SK-N-SH (cell line): Measurements from ENCODE around the gene MAPK11. TPM values are rescaled to one million over a fixed set of nuclear protein-coding genes. Genes with fewer than 3 reads are reported as not detected.

Experiments
- CTCF ChIA-PET: fragments of 300-600, 350-600 bp; formaldehyde crosslinking; extraction: SDS; loops from one replicate; lab custom pipeline; 2021; lab: Yijun Ruan, JAX
- POLR2A ChIA-PET: fragments of 350-600 bp; sonication (Branson Sonifier 250); formaldehyde crosslinking; extraction: SDS; loops from one replicate; lab custom pipeline; 2020; ENCODE audit warnings: antibody characterized with exemption, inconsistent platforms; lab: Yijun Ruan, JAX
- DNase-seq: peaks from one replicate; pipeline ENCODE4 v3.0.0; 2012
- H2AFZ ChIP-seq: fragments of 200-600 bp; sonication (generic); 2 replicates; pipeline ENCODE4 v1.8.1; 2016; ENCODE audit warnings: antibody characterized with exemption, mild to moderate bottlenecking, low read depth
- H3F3A ChIP-seq: fragments of 200-600 bp; sonication (generic); replicated peaks from 2 replicates; pipeline ENCODE3; 2016; ENCODE audit warnings: antibody characterized with exemption, mild to moderate bottlenecking; ENCODE audit not compliant: insufficient read depth
- H3K27ac ChIP-seq, 2 experiments: fragments of 200-500 bp in 1 of 2; fragments of 200-600 bp in 1 of 2; sonication (Bioruptor generic) in 1 of 2; sonication (generic), shearing (Covaris generic) in 1 of 2; 2 replicates each; pipeline versions ENCODE4 v1.5.1 to v1.6.1; 2014 to 2016; ENCODE audit warnings: low read depth in 2 of 2, inconsistent platforms in 1 of 2, low read length in 1 of 2, mild to moderate bottlenecking in 1 of 2, mixed read lengths in 1 of 2
- H3K27me3 ChIP-seq: fragments of 200-600 bp; sonication (generic), shearing (Covaris generic); 2 replicates; pipeline ENCODE4 v1.6.1; 2016; ENCODE audit warnings: mixed run types; ENCODE audit not compliant: insufficient read depth
- H3K36me3 ChIP-seq, 2 experiments: fragments of 200-500 bp in 1 of 2; fragments of 200-600 bp in 1 of 2; sonication (Bioruptor generic) in 1 of 2; sonication (generic) in 1 of 2; replicated peaks in 1 of 2; 2 replicates each; pipeline versions ENCODE3 to v1.5.1; 2014 to 2016; ENCODE audit warnings: low read length in 1 of 2, mild to moderate bottlenecking in 1 of 2; ENCODE audit not compliant: insufficient read depth in 2 of 2, control insufficient read depth in 1 of 2
- H3K4me1 ChIP-seq, 2 experiments: fragments of 200-500 bp in 1 of 2; fragments of 200-600 bp in 1 of 2; sonication (Bioruptor generic) in 1 of 2; sonication (generic), shearing (Covaris generic) in 1 of 2; 2 replicates each; pipeline versions ENCODE4 v1.5.1 to v1.6.1; 2014 to 2016; ENCODE audit warnings: low read depth in 1 of 2, low read length in 1 of 2, mixed run types in 1 of 2; ENCODE audit not compliant: insufficient read depth in 2 of 2, control insufficient read depth in 1 of 2
- H3K4me2 ChIP-seq: fragments of 200-600 bp; sonication (generic), shearing (Covaris generic); 2 replicates; pipeline ENCODE4 v1.6.1; 2017; ENCODE audit warnings: mixed run types
- H3K4me3 ChIP-seq, 2 experiments: fragments of 200-500 bp in 1 of 2; fragments of 200-600 bp in 1 of 2; sonication (Bioruptor generic) in 1 of 2; sonication (generic), shearing (Covaris generic) in 1 of 2; 2 replicates each; pipeline versions ENCODE4 v1.5.1 to v1.8.1; 2014 to 2016; ENCODE audit warnings: low read depth in 2 of 2, inconsistent platforms in 1 of 2, low read length in 1 of 2, mild to moderate bottlenecking in 1 of 2, mixed read lengths in 1 of 2, moderate library complexity in 1 of 2
- H3K79me2 ChIP-seq: fragments of 200-600 bp; sonication (generic); 2 replicates; pipeline ENCODE4 v1.8.1; 2017; ENCODE audit warnings: mild to moderate bottlenecking; ENCODE audit not compliant: insufficient read depth
- H3K9ac ChIP-seq: fragments of 200-600 bp; sonication (generic); 2 replicates; pipeline ENCODE4 v1.6.1; 2017; ENCODE audit warnings: mixed run types
- H3K9me2 ChIP-seq: fragments of 200-600 bp; sonication (generic); 2 replicates; pipeline ENCODE4 v1.6.1; 2017; ENCODE audit warnings: mixed run types
- H3K9me3 ChIP-seq: fragments of 200-600 bp; sonication (generic); 2 replicates; pipeline ENCODE4 v1.6.1; 2017; ENCODE audit warnings: mixed run types, mild to moderate bottlenecking, moderate library complexity
- H4K20me1 ChIP-seq: fragments of 200-600 bp; sonication (generic); 2 replicates; pipeline ENCODE4 v1.6.1; 2017; ENCODE audit warnings: mild to moderate bottlenecking, mixed run types; ENCODE audit not compliant: insufficient read depth
- CHD2 ChIP-seq: fragments of 150-350 bp; IDR thresholded peaks from 2 replicates; pipeline ENCODE4 v1.6.1; 2018; ENCODE audit warnings: low read length; ENCODE audit not compliant: partially characterized antibody
- ELF1 ChIP-seq: IDR thresholded peaks from 2 replicates; pipeline ENCODE4 v1.4.0; 2012
- FOXM1 ChIP-seq: IDR thresholded peaks from 2 replicates; pipeline ENCODE4 v1.4.0; 2012; ENCODE audit warnings: low read depth, mild to moderate bottlenecking
- GABPA ChIP-seq: IDR thresholded peaks from 2 replicates; pipeline ENCODE4 v1.4.0; 2012; ENCODE audit warnings: low read depth, mild to moderate bottlenecking
- NFIC ChIP-seq: IDR thresholded peaks from 2 replicates; pipeline ENCODE4 v1.4.0; 2012; ENCODE audit warnings: borderline replicate concordance
- RAD21 ChIP-seq: IDR thresholded peaks from 2 replicates; pipeline ENCODE4 v1.6.1; 2012; ENCODE audit warnings: mild to moderate bottlenecking, low read length
- RXRA ChIP-seq: IDR thresholded peaks from 2 replicates; pipeline ENCODE4 v1.4.0; 2012; ENCODE audit warnings: low read depth, mild to moderate bottlenecking, borderline replicate concordance
- SIN3A ChIP-seq: IDR thresholded peaks from 2 replicates; pipeline ENCODE4 v1.6.1; 2012; ENCODE audit warnings: low read depth, mild to moderate bottlenecking, low read length, moderate library complexity, borderline replicate concordance
- TCF12 ChIP-seq: IDR thresholded peaks from 2 replicates; pipeline ENCODE4 v1.4.0; 2012
- TEAD4 ChIP-seq: IDR thresholded peaks from 2 replicates; pipeline ENCODE4 v1.4.0; 2012; ENCODE audit warnings: mild to moderate bottlenecking, borderline replicate concordance; ENCODE audit not compliant: insufficient read depth
- WGBS: methylation state at CpG from one replicate; pipeline ENCODE4 v1.1.6; 2017; ENCODE audit warnings: low lambda C conversion rate; 5-methylcytosine and 5-hydroxymethylcytosine counted together
- polyA plus RNA-seq, 3 experiments: library from polyadenylated mRNA; depleted of rRNA; stranded (reverse); fragments of >200 nt; gene quantifications; 2 replicates each; pipeline ENCODE4 v1.2.3, GENCODE V29; 2012
- TF ChIP-seq, protein P1 (sequence below): fragments of 200-600 bp; sonication (generic); IDR thresholded peaks from 2 replicates; pipeline ENCODE4 v1.6.1; 2017; ENCODE audit warnings: antibody characterized with exemption, mild to moderate bottlenecking, moderate library complexity
- TF ChIP-seq, protein P2 (sequence below): IDR thresholded peaks from 2 replicates; pipeline ENCODE4 v1.6.1; 2012; ENCODE audit warnings: mild to moderate bottlenecking, low read depth, low read length, moderate library complexity
- TF ChIP-seq, protein P3 (sequence below): IDR thresholded peaks from 2 replicates; pipeline ENCODE4; 2012
- TF ChIP-seq, protein P4 (sequence below): fragments of 150-350 bp; IDR thresholded peaks from 2 replicates; pipeline ENCODE4 v1.6.1; 2017; ENCODE audit warnings: antibody characterized with exemption, low read length, low read depth, borderline replicate concordance
- TF ChIP-seq, protein P5 (sequence below): IDR thresholded peaks from 2 replicates; pipeline ENCODE4 v1.4.0; 2012; ENCODE audit warnings: low read depth, borderline replicate concordance

The MAPK11 gene
- polyA plus RNA-seq, 1 of the 3 experiments (the other 2 are of a cell fraction): 36.0 TPM

DNA sequence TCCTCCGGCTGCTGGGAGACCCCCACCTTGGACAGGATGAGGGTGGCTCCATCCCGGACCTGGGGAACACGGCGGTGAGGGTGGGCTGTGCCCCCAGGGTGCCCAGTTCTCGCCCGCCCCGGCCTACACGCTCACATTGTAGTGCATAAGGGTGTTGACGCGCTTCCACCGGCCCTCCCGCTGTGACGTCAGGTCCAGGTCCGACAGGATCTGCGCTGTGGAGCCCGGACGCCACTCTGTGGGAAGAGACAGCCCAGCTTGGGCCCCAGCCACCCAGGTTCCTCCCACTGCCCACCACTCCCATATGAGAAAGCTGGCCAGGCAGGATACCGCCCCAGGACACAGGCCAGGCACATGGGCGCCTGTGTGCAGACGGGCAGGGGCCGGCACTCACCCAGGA is 8.3 kb upstream of the MAPK11 start:
- no peaks in the 10 kb centered on the region for H3K27me3 ChIP-seq
- H3K79me2 ChIP-seq: peaks cover 5% of the 10 kb centered on the region; the same call in 1 of the 2 replicates
- POLR2A ChIA-PET: no interaction called here
- no peaks in the 10 kb centered on the region for H3K9me3 ChIP-seq
- CTCF ChIA-PET: interaction anchor here (2.0 kb wide), 1 partner anchor 24 kb away, joined by 5 read pairs; no protein-coding TSS in a partner anchor
- no peaks in the 10 kb centered on the region for H3K9me2 ChIP-seq
- peaks cover 29 to 82% of the 10 kb centered on the region in 2 experiments for H3K36me3 ChIP-seq
- H2AFZ ChIP-seq: no peak overlapping the region
- no CpG with 5 or more reads among the region's 21 CpGs for WGBS
- peaks cover 20% of the 10 kb centered on the region; the same call in 1 of the 2 replicates for H4K20me1 ChIP-seq
- TF ChIP-seq SIN3A (no peak), ELF1 (no peak), CHD2 (no peak), FOXM1 (no peak)
- TF ChIP-seq, protein P1, sequence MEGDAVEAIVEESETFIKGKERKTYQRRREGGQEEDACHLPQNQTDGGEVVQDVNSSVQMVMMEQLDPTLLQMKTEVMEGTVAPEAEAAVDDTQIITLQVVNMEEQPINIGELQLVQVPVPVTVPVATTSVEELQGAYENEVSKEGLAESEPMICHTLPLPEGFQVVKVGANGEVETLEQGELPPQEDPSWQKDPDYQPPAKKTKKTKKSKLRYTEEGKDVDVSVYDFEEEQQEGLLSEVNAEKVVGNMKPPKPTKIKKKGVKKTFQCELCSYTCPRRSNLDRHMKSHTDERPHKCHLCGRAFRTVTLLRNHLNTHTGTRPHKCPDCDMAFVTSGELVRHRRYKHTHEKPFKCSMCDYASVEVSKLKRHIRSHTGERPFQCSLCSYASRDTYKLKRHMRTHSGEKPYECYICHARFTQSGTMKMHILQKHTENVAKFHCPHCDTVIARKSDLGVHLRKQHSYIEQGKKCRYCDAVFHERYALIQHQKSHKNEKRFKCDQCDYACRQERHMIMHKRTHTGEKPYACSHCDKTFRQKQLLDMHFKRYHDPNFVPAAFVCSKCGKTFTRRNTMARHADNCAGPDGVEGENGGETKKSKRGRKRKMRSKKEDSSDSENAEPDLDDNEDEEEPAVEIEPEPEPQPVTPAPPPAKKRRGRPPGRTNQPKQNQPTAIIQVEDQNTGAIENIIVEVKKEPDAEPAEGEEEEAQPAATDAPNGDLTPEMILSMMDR: no peak
- TF ChIP-seq, protein P2, sequence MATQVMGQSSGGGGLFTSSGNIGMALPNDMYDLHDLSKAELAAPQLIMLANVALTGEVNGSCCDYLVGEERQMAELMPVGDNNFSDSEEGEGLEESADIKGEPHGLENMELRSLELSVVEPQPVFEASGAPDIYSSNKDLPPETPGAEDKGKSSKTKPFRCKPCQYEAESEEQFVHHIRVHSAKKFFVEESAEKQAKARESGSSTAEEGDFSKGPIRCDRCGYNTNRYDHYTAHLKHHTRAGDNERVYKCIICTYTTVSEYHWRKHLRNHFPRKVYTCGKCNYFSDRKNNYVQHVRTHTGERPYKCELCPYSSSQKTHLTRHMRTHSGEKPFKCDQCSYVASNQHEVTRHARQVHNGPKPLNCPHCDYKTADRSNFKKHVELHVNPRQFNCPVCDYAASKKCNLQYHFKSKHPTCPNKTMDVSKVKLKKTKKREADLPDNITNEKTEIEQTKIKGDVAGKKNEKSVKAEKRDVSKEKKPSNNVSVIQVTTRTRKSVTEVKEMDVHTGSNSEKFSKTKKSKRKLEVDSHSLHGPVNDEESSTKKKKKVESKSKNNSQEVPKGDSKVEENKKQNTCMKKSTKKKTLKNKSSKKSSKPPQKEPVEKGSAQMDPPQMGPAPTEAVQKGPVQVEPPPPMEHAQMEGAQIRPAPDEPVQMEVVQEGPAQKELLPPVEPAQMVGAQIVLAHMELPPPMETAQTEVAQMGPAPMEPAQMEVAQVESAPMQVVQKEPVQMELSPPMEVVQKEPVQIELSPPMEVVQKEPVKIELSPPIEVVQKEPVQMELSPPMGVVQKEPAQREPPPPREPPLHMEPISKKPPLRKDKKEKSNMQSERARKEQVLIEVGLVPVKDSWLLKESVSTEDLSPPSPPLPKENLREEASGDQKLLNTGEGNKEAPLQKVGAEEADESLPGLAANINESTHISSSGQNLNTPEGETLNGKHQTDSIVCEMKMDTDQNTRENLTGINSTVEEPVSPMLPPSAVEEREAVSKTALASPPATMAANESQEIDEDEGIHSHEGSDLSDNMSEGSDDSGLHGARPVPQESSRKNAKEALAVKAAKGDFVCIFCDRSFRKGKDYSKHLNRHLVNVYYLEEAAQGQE: no peak
- TF ChIP-seq, protein P3, sequence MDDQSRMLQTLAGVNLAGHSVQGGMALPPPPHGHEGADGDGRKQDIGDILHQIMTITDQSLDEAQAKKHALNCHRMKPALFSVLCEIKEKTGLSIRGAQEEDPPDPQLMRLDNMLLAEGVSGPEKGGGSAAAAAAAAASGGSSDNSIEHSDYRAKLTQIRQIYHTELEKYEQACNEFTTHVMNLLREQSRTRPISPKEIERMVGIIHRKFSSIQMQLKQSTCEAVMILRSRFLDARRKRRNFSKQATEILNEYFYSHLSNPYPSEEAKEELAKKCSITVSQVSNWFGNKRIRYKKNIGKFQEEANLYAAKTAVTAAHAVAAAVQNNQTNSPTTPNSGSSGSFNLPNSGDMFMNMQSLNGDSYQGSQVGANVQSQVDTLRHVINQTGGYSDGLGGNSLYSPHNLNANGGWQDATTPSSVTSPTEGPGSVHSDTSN: no peak
- TF ChIP-seq, all 33 proteins: peak for 0
- Histone ChIP-seq H3F3A (peaks cover 26% of the 10 kb centered on the region), H3K27ac (no peak overlapping the region), H3K4me2 (no peak overlapping the region), H3K9ac (no peak overlapping the region), H3K4me1 (peaks cover 4 to 9% of the 10 kb centered on the region in 2 experiments; a peak in 2 of 4 replicates), H3K4me3 (no peak overlapping the region)
- no peak for DNase-seq

DNA sequence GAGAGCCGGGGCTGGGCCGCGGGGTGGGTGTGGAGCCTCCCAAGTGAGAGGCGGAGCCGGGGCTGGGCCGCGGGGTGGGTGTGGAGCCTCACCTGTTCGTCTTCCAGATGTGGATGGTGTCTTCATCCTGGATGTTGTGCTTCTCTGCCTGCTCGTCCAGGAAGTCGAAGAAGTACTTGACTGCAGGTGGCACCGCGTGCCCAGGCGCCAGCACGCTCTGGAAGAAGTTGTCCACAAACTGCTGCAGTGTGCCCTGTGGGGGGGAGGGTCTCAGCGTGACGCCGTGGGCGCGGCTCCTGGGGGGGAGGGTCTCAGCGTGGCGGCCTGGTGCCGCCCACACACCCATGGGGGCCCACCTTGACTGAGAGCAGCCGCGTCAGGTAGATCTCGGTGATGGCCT is 7.6 kb upstream of the MAPK11 start:
- peaks cover 22% of the 10 kb centered on the region; the same call in 1 of the 2 replicates for H4K20me1 ChIP-seq
- no peak overlapping the region for H3K4me3 ChIP-seq
- no peaks in the 10 kb centered on the region for H3K9me3 ChIP-seq
- peaks cover 29% of the 10 kb centered on the region for H3F3A ChIP-seq
- WGBS: 87% methylated on average over 10 of the region's 25 CpGs
- peaks cover 27 to 77% of the 10 kb centered on the region in 2 experiments for H3K36me3 ChIP-seq
- H3K9me2 ChIP-seq: no peaks in the 10 kb centered on the region
- H3K27me3 ChIP-seq: no peaks in the 10 kb centered on the region
- ChIA-PET POLR2A (no interaction called here), CTCF (no interaction called here)
- no peak for DNase-seq
- peaks cover 2% of the 10 kb centered on the region; the same call in 1 of the 2 replicates for H3K79me2 ChIP-seq
- no peak overlapping the region for H3K4me2 ChIP-seq
- H3K27ac ChIP-seq: no peak overlapping the region
- H2AFZ ChIP-seq: no peak overlapping the region
- no peak overlapping the region for H3K9ac ChIP-seq
- peaks cover 4 to 6% of the 10 kb centered on the region in 2 experiments; a peak in 2 of 4 replicates for H3K4me1 ChIP-seq
- TF ChIP-seq RXRA (no peak), GABPA (no peak), RAD21 (no peak), NFIC (no peak), TEAD4 (no peak), TCF12 (no peak)
- TF ChIP-seq, protein P4, sequence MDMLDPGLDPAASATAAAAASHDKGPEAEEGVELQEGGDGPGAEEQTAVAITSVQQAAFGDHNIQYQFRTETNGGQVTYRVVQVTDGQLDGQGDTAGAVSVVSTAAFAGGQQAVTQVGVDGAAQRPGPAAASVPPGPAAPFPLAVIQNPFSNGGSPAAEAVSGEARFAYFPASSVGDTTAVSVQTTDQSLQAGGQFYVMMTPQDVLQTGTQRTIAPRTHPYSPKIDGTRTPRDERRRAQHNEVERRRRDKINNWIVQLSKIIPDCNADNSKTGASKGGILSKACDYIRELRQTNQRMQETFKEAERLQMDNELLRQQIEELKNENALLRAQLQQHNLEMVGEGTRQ: no peak
- TF ChIP-seq, protein P5, sequence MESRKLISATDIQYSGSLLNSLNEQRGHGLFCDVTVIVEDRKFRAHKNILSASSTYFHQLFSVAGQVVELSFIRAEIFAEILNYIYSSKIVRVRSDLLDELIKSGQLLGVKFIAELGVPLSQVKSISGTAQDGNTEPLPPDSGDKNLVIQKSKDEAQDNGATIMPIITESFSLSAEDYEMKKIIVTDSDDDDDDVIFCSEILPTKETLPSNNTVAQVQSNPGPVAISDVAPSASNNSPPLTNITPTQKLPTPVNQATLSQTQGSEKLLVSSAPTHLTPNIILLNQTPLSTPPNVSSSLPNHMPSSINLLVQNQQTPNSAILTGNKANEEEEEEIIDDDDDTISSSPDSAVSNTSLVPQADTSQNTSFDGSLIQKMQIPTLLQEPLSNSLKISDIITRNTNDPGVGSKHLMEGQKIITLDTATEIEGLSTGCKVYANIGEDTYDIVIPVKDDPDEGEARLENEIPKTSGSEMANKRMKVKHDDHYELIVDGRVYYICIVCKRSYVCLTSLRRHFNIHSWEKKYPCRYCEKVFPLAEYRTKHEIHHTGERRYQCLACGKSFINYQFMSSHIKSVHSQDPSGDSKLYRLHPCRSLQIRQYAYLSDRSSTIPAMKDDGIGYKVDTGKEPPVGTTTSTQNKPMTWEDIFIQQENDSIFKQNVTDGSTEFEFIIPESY: no peak
